ENCODE data around the gene SHC2.

SHC2 gene

DNA sequence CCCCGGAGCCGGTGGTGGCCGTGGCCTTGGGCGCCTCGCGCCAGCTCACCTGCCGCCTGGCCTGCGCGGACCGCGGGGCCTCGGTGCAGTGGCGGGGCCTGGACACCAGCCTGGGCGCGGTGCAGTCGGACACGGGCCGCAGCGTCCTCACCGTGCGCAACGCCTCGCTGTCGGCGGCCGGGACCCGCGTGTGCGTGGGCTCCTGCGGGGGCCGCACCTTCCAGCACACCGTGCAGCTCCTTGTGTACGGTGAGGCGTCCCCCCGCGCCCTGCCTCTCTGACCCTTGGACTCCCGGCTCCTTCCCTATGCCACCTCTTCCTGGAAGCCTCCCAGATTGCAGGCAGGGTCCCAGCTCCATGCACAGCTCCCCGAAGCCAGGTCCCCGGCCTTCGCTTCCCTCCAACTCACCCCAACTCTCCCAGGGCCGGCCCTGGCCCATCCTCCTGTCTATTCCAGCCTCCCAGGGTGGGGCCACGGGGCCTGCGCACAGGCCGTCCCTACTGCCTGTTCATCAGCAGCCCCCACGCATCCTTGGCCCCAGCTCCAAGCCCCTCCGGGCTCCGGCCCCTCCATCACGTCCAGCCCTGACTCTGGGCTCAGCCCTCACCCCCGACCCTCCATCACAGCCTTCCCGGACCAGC is 37.2 kb upstream of the SHC2 start:
- H3K36me3 ChIP-seq (ENCODE audit: control insufficient read depth, insufficient read depth, low read length): no peaks in the 10 kb centered on the region
- H3K4me1 ChIP-seq (ENCODE audit: control insufficient read depth, insufficient read depth, low read length): peaks cover 4% of the 10 kb centered on the region; the same call in 1 of the 2 replicates
- no peaks in the 10 kb centered on the region for H3K9me3 ChIP-seq (ENCODE audit: control insufficient read depth, insufficient read depth, low read depth, low read length)
- no peak overlapping the region for H3K27ac ChIP-seq (ENCODE audit: low read depth, low read length)
- peaks cover 37% of the 10 kb centered on the region for H3K27me3 ChIP-seq (ENCODE audit: control insufficient read depth, insufficient read depth, low read length)
- H3K4me3 ChIP-seq (ENCODE audit: low read depth, low read length): peak overlapping the region; percentile 73
- no peak overlapping the region for H3K9ac ChIP-seq (ENCODE audit: low read length)

DNA sequence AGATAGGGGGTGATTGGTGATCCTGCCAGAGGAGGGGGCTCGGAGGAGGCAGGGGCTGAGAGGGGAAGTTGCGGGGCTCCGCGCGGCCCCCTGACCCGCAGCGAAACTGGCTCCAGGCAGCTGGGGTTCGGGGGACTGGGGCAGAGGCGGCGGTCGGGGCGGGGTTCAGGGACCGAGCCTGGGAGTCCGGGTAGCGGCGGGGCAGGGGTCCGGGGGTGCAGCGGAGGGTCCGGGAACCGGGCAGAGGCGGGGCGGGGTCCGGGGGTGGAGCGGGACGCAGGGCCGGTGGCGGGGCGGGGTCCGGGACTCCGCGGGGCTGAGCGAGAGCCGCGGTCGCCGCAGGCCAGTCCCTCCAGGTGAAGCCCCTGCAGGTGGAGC is 36.6 kb upstream of the SHC2 start:
- Histone ChIP-seq H3K4me1 (ENCODE audit: control insufficient read depth, insufficient read depth, low read length) (peaks cover 4% of the 10 kb centered on the region; the same call in 1 of the 2 replicates), H3K27me3 (ENCODE audit: control insufficient read depth, insufficient read depth, low read length) (peaks cover 37% of the 10 kb centered on the region), H3K27ac (ENCODE audit: low read depth, low read length) (no peak overlapping the region), H3K9me3 (ENCODE audit: control insufficient read depth, insufficient read depth, low read depth, low read length) (no peaks in the 10 kb centered on the region), H3K4me3 (ENCODE audit: low read depth, low read length) (peak overlapping the region; percentile 73), H3K36me3 (ENCODE audit: control insufficient read depth, insufficient read depth, low read length) (no peaks in the 10 kb centered on the region), H3K9ac (ENCODE audit: low read length) (no peak overlapping the region)

DNA sequence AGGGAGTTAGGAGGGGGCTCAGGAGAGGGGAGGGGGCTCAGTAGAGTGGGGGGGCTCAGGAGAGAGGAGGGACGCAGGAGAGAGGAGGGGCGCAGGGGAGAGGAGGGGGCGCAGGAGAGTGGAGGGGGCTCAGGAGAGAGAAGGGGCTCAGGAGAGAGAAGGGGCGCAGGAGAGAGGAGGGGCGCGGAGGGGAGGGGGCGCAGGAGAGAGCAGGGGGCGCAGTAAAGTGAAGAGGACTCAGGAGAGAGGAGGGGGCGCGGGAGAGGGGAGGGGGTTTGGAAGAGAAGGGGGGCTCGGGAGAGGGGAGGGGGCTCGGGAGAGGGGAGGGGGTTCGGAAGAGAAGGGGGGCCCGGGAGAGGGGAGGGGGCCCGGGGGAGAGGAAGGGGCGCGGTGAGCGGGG is 36.2 kb upstream of the SHC2 start:
- peaks cover 37% of the 10 kb centered on the region for H3K27me3 ChIP-seq (ENCODE audit: control insufficient read depth, insufficient read depth, low read length)
- no peaks in the 10 kb centered on the region for H3K9me3 ChIP-seq (ENCODE audit: control insufficient read depth, insufficient read depth, low read depth, low read length)
- H3K4me1 ChIP-seq (ENCODE audit: control insufficient read depth, insufficient read depth, low read length): peaks cover 4% of the 10 kb centered on the region; the same call in 1 of the 2 replicates
- no peaks in the 10 kb centered on the region for H3K36me3 ChIP-seq (ENCODE audit: control insufficient read depth, insufficient read depth, low read length)
- peak overlapping the region; percentile 73; the same call in 1 of the 2 replicates for H3K4me3 ChIP-seq (ENCODE audit: low read depth, low read length)
- no peak overlapping the region for H3K27ac ChIP-seq (ENCODE audit: low read depth, low read length)
- H3K9ac ChIP-seq (ENCODE audit: low read length): no peak overlapping the region

DNA sequence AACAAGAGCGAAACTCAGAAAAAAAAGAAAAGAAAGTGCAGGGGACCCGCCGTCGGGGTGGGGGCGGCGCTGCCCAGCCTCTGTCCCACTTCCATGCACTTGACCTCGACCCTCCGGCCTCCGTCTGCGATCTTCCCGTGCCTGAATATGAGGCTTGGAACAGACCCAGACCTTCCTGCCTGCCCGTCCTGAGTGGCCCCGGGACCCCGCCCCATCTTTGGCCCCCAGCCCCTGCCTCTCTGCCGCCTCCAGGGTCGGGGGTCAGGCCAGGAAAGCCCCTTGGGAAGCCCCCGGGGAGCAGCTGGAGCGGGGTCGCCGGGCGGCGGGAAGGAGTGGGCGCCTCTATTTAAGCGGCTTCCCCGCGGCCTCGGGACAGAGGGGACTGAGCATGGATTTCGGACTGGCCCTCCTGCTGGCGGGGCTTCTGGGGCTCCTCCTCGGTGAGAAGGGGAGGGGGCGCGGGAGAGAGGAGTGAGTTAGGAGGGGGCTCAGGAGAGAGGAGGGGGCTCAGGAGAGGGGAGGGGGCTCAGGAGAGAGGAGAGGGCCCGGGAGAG is 35.4 kb upstream of the SHC2 start, which contains the start of gene MADCAM1:
Gene MADCAM1 (plus strand): TSS at position 375 of the 554 bp plus-strand sequence. CDS start 14 bp downstream, at position 389.
- H3K4me3 ChIP-seq (ENCODE audit: low read depth, low read length): peak within 1 kb of the TSS; percentile 73
- no peak within 1 kb of the TSS for H3K27ac ChIP-seq (ENCODE audit: low read depth, low read length)
- H3K9ac ChIP-seq (ENCODE audit: low read length): no peak within 1 kb of the TSS
- no peaks in the 10 kb centered on the region for H3K36me3 ChIP-seq (ENCODE audit: control insufficient read depth, insufficient read depth, low read length)
- peaks cover 4% of the 10 kb centered on the region; the same call in 1 of the 2 replicates for H3K4me1 ChIP-seq (ENCODE audit: control insufficient read depth, insufficient read depth, low read length)
- H3K9me3 ChIP-seq (ENCODE audit: control insufficient read depth, insufficient read depth, low read depth, low read length): no peaks in the 10 kb centered on the region
- H3K27me3 ChIP-seq (ENCODE audit: control insufficient read depth, insufficient read depth, low read length): peaks cover 37% of the 10 kb centered on the region

DNA sequence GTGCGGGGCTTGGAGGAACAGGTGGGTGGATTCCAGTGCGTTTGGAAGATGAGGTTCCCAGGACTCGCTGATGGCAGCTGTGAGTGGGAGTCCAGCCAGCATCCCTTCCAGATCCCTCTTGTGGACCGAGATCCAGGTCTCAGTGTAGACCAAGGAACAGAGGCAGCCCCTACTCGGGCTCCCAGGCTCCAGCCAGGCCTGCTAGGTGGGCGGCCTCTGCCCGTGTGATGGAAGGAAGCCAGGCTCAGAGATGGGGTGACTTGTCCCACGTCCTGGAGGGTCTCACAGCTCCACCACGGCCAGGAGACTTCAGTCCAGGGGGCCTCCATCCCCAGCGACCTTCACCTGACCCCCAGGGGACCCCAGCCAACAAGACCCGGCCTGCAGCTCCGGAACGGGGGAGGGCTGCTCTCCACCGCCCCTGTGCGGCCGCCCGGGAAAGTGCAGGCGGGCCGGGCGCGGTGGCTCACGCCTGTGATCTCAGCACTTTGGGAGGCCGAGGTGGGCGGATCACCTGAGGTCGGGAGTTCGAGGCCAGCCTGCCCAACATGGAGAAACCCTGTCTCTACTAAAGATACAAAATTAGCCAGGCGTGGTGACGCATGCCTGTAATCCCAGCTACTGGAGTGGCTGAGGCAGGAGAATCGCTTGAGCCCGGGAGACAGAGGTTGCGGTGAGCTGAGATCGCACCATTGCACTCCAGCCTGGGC is 34.7 kb upstream of the SHC2 start:
- H3K9me3 ChIP-seq (ENCODE audit: control insufficient read depth, insufficient read depth, low read depth, low read length): no peaks in the 10 kb centered on the region
- H3K9ac ChIP-seq (ENCODE audit: low read length): no peak overlapping the region
- H3K27me3 ChIP-seq (ENCODE audit: control insufficient read depth, insufficient read depth, low read length): peaks cover 37% of the 10 kb centered on the region
- peak overlapping the region; percentile 35; the same call in 1 of the 2 replicates for H3K4me3 ChIP-seq (ENCODE audit: low read depth, low read length)
- H3K4me1 ChIP-seq (ENCODE audit: control insufficient read depth, insufficient read depth, low read length): peaks cover 4% of the 10 kb centered on the region; the same call in 1 of the 2 replicates
- H3K27ac ChIP-seq (ENCODE audit: low read depth, low read length): no peak overlapping the region
- no peaks in the 10 kb centered on the region for H3K36me3 ChIP-seq (ENCODE audit: control insufficient read depth, insufficient read depth, low read length)

DNA sequence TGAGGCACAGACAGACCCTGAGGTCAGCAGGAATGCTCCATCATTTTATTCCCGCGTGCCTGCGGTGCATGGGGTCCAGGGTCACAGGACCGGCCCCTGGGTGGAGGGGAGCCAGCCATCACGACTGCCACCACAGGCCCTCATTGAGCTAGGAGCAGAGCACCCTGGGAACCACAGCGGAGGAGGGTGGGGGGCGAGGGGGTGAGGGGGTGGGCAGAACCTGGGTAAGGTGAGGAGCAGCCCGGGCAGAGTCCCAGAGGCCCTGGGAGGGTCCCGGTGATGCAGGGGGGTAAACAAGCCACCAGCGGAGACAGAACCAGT is 34.2 kb upstream of the SHC2 start:
- no peak overlapping the region for H3K9ac ChIP-seq (ENCODE audit: low read length)
- H3K36me3 ChIP-seq (ENCODE audit: control insufficient read depth, insufficient read depth, low read length): no peaks in the 10 kb centered on the region
- no peak overlapping the region for H3K27ac ChIP-seq (ENCODE audit: low read depth, low read length)
- H3K4me1 ChIP-seq (ENCODE audit: control insufficient read depth, insufficient read depth, low read length): peaks cover 4% of the 10 kb centered on the region; the same call in 1 of the 2 replicates
- H3K4me3 ChIP-seq (ENCODE audit: low read depth, low read length): no peak overlapping the region
- no peaks in the 10 kb centered on the region for H3K9me3 ChIP-seq (ENCODE audit: control insufficient read depth, insufficient read depth, low read depth, low read length)
- H3K27me3 ChIP-seq (ENCODE audit: control insufficient read depth, insufficient read depth, low read length): peaks cover 34% of the 10 kb centered on the region

DNA sequence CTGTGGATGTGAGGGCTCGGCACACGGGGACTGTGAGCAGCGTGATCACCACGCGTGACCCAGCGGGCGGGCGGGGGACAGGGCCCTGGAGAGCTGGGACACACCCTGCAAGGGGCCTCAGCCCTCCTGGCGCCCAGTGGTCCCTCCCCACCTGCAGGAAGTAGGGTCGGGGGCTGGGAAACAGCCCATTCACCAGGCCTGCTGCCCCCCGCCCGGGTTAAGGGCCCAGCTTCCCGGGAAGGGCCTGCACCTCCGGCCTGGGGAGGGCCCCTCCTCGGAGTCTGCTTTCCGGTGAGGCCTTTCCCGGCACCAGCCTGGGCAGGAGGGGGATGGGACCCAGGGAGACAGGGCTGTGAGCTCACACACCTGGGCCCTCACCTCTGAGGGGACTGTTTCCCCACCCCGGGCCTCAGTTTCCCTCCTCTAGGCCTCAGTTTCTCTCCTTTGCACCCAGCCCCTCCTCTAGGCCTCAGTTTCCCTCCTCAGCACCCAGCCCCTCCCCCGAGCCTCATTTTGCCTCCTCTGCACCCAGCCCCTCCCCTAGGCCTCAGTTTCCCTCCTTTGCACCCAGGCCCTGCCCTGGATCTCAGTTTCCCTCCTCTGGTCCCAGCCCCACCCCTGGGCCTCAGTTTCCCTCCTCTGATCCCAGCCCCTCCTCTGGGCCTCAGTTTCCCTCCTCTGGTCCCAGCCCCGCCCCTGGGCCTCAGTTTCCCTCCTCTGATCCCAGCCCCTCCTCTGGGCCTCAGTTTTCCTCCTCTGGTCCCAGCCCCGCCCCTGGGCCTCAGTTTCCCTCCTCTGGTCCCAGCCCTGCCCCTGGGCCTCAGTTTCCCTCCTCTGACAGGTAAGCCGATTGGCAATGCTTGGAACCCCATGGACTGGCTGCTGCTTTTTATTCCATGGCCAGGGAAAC is 33.6 kb upstream of the SHC2 start:
- no peaks in the 10 kb centered on the region for H3K9me3 ChIP-seq (ENCODE audit: control insufficient read depth, insufficient read depth, low read depth, low read length)
- H3K9ac ChIP-seq (ENCODE audit: low read length): no peak overlapping the region
- H3K4me1 ChIP-seq (ENCODE audit: control insufficient read depth, insufficient read depth, low read length): peaks cover 4% of the 10 kb centered on the region; the same call in 1 of the 2 replicates
- no peak overlapping the region for H3K4me3 ChIP-seq (ENCODE audit: low read depth, low read length)
- no peak overlapping the region for H3K27ac ChIP-seq (ENCODE audit: low read depth, low read length)
- H3K27me3 ChIP-seq (ENCODE audit: control insufficient read depth, insufficient read depth, low read length): peaks cover 28% of the 10 kb centered on the region
- no peaks in the 10 kb centered on the region for H3K36me3 ChIP-seq (ENCODE audit: control insufficient read depth, insufficient read depth, low read length)

DNA sequence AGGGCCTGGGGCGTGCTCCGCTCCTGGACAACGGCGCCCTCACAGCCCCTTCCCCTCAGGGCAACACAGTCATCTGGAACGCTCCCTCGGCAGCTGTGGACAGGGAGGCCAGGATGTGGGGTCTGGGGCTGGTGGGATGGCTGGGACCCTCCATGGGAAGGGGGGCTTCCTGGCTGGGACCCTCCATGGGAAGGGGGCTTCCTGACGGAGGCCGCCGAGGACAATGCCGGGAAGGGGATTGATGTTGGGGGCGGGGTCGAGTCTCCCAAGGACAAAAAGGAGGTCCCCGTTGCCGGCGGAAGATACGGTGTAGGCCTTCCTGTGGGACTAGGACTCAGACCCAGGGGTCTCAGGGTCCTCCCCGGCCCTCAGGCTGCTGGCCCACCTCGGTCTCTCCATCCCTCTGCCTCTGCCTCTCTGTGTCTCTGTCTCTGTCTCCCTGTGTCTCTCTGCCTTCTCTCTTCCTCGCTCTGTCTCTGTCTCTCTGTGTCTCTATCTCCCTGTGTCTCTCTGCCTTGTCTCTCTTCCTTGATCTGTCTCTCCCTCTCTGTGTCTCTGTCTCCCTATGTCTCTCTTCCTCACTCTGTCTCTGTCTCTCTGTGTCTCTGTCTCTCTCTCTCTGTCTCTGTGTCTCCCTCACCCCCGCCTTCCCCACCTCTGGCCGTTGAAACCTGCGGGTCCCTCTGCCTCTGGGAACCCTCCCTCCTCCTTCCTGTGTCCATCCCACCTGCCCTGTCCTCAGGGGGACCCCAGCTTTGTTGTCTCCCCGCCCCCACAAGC is 32.7 kb upstream of the SHC2 start:
- Histone ChIP-seq H3K4me1 (ENCODE audit: control insufficient read depth, insufficient read depth, low read length) (peaks cover 4% of the 10 kb centered on the region; the same call in 1 of the 2 replicates), H3K4me3 (ENCODE audit: low read depth, low read length) (no peak overlapping the region), H3K36me3 (ENCODE audit: control insufficient read depth, insufficient read depth, low read length) (no peaks in the 10 kb centered on the region), H3K9ac (ENCODE audit: low read length) (no peak overlapping the region), H3K9me3 (ENCODE audit: control insufficient read depth, insufficient read depth, low read depth, low read length) (no peaks in the 10 kb centered on the region), H3K27ac (ENCODE audit: low read depth, low read length) (no peak overlapping the region), H3K27me3 (ENCODE audit: control insufficient read depth, insufficient read depth, low read length) (peaks cover 20% of the 10 kb centered on the region)

DNA sequence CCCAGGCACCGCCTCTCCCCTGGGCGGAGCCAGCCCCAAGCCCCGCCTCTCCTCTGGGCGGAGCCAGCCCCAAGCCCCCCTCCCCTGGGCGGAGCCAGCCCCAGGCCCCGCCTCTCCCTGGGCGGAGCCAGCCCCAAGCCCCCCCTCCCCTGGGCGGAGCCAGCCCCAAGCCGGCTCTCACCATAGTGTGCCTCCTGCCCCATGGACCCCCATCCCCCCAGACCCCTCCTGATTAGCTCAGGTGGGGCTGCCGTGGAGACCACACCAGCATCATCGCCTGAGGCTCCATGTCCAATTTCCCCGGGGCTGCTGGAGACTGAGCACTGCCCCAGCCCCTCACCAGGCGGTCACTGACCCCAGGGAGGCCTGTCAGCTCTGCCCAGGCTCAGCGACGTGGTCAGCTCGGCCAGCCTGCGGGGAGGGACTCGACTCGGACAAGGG is 31.3 kb upstream of the SHC2 start:
- peaks cover 4% of the 10 kb centered on the region; the same call in 1 of the 2 replicates for H3K4me1 ChIP-seq (ENCODE audit: control insufficient read depth, insufficient read depth, low read length)
- no peak overlapping the region for H3K27ac ChIP-seq (ENCODE audit: low read depth, low read length)
- no peak overlapping the region for H3K4me3 ChIP-seq (ENCODE audit: low read depth, low read length)
- H3K36me3 ChIP-seq (ENCODE audit: control insufficient read depth, insufficient read depth, low read length): no peaks in the 10 kb centered on the region
- H3K27me3 ChIP-seq (ENCODE audit: control insufficient read depth, insufficient read depth, low read length): peaks cover 7% of the 10 kb centered on the region
- no peaks in the 10 kb centered on the region for H3K9me3 ChIP-seq (ENCODE audit: control insufficient read depth, insufficient read depth, low read depth, low read length)
- H3K9ac ChIP-seq (ENCODE audit: low read length): no peak overlapping the region

DNA sequence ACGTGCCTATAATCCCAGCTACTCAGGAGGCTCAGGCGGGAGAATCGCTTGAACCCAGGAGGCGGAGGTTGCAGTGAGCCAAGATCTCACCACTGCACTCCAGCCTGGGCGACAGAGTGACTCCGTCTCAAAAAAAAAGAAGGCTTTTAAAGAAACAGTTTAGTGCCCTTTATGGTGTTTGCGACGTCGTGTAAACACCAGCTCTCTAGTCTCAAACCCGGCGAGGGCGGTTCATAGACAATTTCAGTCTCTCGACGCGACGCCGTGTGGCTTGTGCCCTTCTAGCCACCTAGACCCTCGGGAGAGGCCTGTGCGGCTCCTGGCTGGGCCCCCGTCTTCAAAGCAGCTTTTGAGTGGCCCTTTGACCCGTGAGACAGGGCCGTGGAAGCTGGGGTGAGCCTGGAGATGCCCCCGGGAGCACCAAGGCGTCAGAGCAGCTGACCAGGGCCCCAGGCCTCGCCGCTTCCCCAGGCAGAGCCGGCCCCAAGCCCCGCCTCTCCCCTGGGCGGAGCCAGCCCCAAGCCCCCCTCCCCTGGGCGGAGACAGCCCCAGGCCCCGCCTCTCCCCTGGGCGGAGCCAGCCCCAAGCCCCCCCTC is 30.4 kb upstream of the SHC2 start:
- no peak overlapping the region for H3K9ac ChIP-seq (ENCODE audit: low read length)
- H3K4me3 ChIP-seq (ENCODE audit: low read depth, low read length): peak overlapping the region; percentile 28; the same call in 1 of the 2 replicates
- peaks cover 5% of the 10 kb centered on the region for H3K27me3 ChIP-seq (ENCODE audit: control insufficient read depth, insufficient read depth, low read length)
- no peaks in the 10 kb centered on the region for H3K9me3 ChIP-seq (ENCODE audit: control insufficient read depth, insufficient read depth, low read depth, low read length)
- H3K4me1 ChIP-seq (ENCODE audit: control insufficient read depth, insufficient read depth, low read length): peaks cover 4% of the 10 kb centered on the region; the same call in 1 of the 2 replicates
- H3K27ac ChIP-seq (ENCODE audit: low read depth, low read length): no peak overlapping the region
- H3K36me3 ChIP-seq (ENCODE audit: control insufficient read depth, insufficient read depth, low read length): no peaks in the 10 kb centered on the region

Data from HUES6 (cell line).